HG03039 (cell line): ENCODE measurements around the gene KRTAP4-11.
"Not testable (repeated sequence)": the region's sequence is repeated elsewhere in the genome, so short reads cannot be mapped to it uniquely, and the experiment has no call there.

Experiments
- ATAC-seq: cut with Tn5 transposase; IDR thresholded peaks from one replicate; pipeline ENCODE4 v1.9.1; 2021; ENCODE audit warnings: mild to moderate bottlenecking, moderate library complexity; ENCODE audit not compliant: unreplicated experiment

The KRTAP4-11 gene

DNA sequence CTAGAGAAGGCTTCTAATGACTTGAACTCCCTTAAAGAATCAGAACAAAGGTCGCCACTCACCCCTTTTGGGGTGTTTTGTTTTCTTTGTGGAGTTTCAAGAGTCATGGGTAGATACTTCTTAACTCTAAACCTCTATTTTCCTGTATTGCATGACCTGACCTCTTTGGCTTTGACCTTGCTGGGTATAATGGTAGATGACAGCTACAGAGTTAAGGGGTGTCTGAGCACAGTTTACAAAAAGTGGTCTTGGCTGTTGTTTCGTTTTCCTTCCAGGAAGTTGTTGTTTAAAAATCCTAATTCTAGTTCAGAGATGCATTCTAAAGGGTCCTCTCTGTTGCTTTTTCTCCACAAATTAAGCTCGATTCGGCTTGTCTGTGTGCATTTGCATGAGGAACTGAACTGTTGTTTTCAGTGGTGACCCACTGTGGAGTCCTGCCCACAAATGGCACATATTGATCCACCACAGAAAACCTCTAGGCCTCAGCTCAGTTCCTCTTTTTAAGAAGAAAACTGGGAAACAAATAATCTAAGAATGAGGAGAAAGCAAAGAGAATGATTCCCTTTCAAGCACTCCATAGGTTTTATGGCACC lies 29.3 kb downstream of the KRTAP4-11 start:
- not testable (repeated sequence) for ATAC-seq

DNA sequence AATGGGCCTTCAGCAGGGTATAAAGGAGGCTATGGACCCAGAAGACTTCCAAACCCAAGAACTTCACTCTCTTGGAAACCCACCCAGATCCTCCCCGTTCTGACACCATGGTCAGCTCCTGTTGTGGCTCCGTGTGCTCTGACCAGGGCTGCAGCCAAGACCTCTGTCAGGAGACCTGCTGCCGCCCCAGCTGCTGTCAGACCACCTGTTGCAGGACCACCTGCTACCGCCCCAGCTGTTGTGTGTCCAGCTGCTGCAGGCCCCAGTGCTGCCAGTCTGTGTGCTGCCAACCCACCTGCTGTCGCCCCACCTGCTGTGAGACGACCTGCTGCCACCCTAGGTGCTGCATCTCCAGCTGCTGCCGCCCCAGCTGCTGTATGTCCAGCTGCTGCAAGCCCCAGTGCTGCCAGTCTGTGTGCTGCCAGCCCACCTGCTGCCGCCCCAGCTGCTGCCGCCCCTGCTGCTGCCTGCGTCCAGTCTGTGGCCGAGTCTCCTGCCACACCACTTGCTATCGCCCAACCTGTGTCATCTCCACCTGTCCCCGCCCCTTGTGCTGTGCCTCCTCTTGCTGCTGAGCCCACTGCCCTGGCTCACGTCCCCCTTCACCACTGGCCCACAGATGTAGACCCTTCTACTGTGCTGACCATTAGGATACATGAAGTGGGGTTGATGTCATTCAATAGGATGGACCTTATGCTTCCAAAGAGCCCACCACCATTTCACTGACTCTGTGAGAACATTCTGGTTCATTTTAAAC lies 33.9 kb downstream of the KRTAP4-11 start, which contains the start of gene KRTAP4-7:
KRTAP4-7 (plus strand) TSS at position 51 of the 757 bp plus-strand sequence; CDS start at position 108, 57 bp downstream.
- not testable (repeated sequence) for ATAC-seq

DNA sequence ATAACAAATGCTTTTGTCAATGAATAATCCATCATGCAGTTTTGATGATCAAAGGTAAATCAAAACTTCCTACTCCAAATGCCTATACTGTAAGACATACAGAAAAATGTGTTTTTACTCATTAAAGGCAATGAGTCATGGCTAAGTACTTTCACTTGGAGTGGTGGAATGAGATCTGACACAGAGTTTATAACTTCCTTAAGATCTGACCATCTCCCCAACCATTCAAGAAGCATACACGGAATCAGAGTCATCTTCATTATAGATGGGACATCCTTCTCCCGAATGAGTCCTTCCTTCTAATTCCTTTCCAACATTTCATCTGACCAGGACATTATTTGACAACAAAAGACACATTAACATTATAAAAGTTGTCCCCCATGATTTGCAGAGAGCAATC lies 34.7 kb downstream of the KRTAP4-11 start:
- not testable (repeated sequence) for ATAC-seq

DNA sequence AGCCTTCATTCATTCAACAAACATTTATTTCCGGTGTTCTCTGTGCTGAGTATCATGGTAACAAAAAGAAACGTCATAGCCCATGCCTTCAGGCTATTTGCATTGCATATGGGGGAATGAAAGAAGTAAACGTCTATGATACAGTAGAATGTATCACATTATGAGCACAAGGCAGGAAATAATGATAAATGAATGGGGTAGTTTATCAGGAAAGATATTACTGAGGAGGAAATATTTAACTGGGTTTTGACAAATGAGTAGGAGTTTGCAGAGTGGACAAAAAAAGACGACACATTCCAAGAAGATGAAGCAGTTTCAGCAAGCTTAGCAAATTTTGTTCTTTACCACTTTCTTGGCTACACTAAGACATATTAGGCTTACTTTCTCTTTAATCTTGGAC lies 35.5 kb downstream of the KRTAP4-11 start:
- ATAC-seq, result no peak

DNA sequence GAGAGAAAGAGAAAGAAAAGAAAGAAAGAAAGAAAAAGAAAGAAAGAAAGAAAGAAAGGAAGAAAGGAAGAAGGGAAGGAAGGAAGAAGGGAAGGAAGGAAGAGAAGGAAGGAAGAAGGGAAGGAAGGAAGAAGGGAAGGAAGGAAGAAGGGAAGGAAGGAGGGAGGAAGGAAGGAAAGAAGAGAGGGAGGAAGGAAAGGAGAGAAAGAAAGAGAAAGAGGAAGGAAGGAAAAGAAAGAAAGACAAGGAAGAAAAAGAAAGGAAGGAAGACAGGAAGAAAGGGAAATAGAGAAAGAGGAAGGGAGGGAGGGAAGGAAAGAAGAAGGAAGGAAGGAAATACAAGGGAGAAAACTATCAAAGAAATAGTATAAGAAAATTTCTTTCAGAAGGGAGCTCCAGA lies 41.4 kb downstream of the KRTAP4-11 start:
- ATAC-seq, result no peak

DNA sequence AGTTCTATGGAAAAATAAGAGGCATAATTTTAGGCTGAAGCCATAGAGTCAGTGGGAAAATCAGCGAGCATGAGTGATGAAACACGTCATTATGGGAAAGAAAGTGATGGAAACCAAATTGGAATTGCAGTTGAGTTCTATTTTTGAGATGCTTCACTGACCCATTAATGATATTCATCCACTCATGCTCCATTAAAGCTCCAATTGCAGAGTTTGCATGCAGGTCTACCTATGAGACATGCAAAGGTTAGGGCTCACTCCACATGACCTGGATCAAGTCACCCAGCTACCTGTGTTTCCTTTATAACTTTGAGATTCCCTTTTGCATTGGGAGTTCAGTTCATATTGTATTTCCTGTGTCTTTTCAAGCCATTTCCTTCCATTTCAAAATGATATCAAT lies 44.5 kb downstream of the KRTAP4-11 start:
- no peak for ATAC-seq

DNA sequence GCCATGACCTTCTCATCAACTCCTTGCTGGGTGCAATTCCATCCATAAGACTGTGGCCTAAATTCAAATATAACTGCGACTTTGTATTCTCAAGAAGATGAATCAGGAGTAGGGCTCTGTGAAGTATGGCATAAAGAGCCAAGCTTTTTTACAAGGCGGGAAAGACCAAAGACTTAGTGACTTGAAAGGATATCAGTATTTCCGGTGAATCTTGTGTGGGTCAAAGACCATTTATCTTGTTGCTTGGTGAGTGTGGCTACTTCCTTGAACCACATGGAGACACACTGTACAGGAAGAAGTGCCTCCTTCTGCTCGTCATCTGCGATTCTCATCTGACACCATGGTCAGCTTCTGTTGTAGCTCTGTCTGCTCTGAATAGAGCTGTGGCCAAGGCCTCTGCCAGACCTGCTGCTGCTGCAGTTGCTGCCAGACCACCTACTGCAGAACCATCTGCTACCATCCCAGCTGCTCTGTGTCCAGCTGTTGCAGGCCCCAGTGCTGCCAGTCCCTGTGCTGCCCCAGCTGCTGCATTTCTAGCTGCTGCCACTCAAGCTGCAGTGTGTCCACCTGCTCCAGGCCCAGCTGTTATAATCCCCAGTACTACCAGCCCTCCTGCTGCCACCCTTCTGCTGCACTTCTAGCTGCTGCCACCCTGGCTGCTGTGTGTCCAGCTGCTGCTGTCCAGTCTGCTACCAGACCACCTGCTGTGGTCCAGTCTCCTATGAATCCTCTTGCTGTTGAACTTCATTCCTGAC lies 46.4 kb downstream of the KRTAP4-11 start:
- ATAC-seq, result no peak

DNA sequence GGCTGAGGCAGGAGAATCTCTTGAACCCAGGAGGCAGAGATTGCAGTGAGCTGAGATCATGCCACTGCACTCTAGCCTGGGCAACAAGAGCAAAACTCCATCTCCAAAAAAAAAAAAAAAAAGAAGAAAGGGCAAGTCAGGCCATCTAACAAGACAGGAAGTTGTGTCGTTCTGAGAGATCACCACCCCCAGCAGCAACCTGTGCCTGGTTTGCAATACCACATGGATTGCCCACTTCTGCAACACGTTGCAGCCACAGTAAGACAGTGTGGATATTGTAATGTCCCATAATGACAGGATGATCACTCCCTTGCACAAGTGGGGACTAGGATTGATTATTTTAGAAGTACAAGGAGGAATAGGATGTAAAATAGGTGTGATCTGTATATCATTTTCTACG lies 49.1 kb downstream of the KRTAP4-11 start:
- ATAC-seq, result no peak

DNA sequence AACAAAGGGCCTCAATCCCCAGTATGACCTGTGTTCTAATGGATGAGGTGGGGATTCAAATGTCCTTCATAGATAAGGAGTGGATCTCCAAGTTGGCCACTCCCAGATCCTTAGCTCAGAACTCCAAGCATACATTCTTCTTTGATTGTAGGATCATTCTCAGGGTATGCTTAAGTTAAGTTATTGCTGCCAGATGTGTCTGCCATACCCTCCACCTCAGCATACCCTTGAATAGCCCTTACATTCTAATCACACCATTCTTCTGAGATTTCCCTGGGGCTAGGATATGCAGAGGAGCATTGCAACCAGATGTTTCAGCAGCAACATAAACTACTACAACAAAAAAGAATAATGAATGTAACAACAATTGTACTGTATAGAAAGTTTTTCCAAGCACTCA lies 50.9 kb downstream of the KRTAP4-11 start:
- ATAC-seq, result no peak
